ENCODE results near the gene DPH5.
"Not testable (repeated sequence)": the region's sequence is repeated elsewhere in the genome, so short reads cannot be mapped to it uniquely, and the experiment has no call there.

The DPH5 gene

DNA sequence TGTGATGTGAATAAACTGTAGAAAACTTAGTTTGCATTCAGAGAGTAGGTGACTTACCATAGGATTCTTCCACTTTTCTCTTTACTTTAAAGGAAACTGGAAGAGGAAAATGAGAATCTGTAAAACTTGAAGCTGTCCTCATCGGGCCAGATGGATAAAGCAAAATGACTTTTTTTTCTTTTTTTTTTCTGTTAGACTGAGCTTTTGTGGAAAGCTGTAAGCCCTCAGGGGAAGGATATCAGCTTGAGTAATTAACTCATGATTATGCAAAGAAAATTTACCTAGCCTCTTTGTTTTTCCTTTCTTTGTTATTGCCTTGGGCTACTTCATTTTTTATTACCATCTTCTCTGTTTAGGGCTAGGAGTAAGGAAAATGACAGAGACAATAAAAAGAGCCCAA is 53.4 kb downstream of the DPH5 start:
- no peak for FAIRE-seq
- DNase-seq (ENCODE audit: insufficient read length) = no peak
- TF ChIP-seq POLR2AphosphoS5 (IDR thresholded peaks at IDR 0.05; ENCODE audit: low read depth, low read length) = no peak
- TF ChIP-seq POLR2A (IDR thresholded peaks at IDR 0.05; ENCODE audit: low read depth, low read length) = no peak
- no peak for TF ChIP-seq TAF1 (IDR thresholded peaks at IDR 0.05; ENCODE audit: borderline replicate concordance, low read depth, low read length)

DNA sequence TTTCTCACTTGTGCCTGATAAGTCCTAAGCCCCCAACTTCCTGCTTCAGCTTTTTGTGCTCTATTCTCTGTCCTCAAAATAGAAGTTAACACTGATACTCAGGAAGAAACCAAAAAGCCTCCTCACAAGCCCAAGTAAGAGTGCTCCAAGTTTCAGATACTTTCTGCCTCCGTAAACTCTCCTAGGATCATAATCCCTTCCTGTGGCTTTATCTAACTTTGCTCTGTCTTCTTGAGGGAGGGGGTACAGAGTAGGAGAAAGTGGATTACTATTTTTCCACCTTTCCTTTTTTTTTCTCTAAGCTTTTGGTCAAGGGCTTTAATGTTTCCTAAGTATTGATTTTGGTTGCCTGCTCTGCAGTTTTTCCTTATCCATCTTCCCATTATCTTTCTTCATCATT is 54.6 kb downstream of the DPH5 start:
- FAIRE-seq = no peak
- no peak for TF ChIP-seq POLR2AphosphoS5 (IDR thresholded peaks at IDR 0.05; ENCODE audit: low read depth, low read length)
- TF ChIP-seq TAF1 (IDR thresholded peaks at IDR 0.05; ENCODE audit: borderline replicate concordance, low read depth, low read length) = no peak
- no peak for TF ChIP-seq POLR2A (IDR thresholded peaks at IDR 0.05; ENCODE audit: low read depth, low read length)
- no peak for DNase-seq (ENCODE audit: insufficient read length)

DNA sequence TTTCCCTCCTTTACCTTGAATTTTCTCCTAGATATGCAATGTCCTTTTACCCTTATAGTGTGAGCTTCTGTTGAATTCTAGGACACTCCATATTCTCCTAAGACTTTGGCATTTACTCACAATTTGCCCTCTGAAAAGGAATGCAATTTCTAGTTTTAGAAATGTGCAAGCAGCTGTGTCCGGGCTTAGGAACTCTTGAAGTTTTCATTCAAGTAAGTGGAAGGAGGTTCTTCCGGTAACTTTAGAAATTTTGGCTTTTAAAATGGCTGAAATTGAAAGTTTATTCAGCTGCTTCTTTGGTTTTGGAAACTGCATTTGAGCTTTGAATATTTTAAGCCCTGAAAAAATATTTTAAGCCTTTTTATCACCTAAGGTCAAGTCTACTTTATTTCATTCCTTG is 56.3 kb downstream of the DPH5 start:
- no peak for TF ChIP-seq POLR2AphosphoS5 (IDR thresholded peaks at IDR 0.05; ENCODE audit: low read depth, low read length)
- no peak for TF ChIP-seq TAF1 (IDR thresholded peaks at IDR 0.05; ENCODE audit: borderline replicate concordance, low read depth, low read length)
- TF ChIP-seq POLR2A (IDR thresholded peaks at IDR 0.05; ENCODE audit: low read depth, low read length) = no peak
- FAIRE-seq = no peak
- DNase-seq (ENCODE audit: insufficient read length) = no peak

DNA sequence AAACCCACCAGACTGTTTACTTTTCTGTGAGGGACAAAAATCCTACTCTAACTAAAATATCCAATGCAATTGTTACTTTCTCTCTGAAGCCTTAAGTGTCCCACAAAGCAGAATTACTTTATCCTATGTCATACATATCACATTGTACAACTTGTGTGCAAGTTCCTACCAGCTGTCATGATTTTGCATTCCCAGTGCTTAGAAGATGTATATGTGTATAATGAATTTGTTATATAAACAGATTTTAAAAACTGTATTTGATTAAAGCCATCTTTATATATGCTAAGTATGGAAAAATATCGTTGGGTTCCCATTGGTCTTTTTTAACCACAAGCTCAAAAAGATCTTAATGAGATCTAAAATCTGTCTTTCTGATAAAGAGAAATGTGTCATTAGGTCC is 57.0 kb downstream of the DPH5 start:
- FAIRE-seq (no peak), DNase-seq (ENCODE audit: insufficient read length) (no peak)
- TF ChIP-seq POLR2AphosphoS5 (IDR thresholded peaks at IDR 0.05; ENCODE audit: low read depth, low read length) = no peak
- no peak for TF ChIP-seq POLR2A (IDR thresholded peaks at IDR 0.05; ENCODE audit: low read depth, low read length)
- TF ChIP-seq TAF1 (IDR thresholded peaks at IDR 0.05; ENCODE audit: borderline replicate concordance, low read depth, low read length) = no peak

DNA sequence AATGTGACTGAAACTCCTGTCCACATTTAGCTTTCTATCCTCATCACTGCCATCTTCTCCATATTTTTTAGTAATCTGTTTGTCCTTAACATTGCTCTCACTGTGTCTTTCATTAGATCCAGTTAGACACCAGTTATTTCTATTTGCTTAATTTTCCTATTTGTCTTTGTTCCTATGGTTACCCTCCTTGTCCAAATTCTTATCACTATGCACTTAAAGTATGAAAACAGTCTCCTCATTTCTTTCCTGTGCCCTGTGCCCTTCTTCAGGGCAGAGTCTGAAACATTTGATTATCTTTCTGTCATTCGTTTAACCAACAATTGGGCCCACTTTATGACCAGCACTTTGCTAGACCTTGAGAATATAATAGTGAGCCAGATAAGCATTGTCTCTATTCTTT is 65.5 kb downstream of the DPH5 start:
- no peak for TF ChIP-seq POLR2AphosphoS5 (IDR thresholded peaks at IDR 0.05; ENCODE audit: low read depth, low read length)
- TF ChIP-seq POLR2A (IDR thresholded peaks at IDR 0.05; ENCODE audit: low read depth, low read length) = no peak
- no peak for TF ChIP-seq TAF1 (IDR thresholded peaks at IDR 0.05; ENCODE audit: borderline replicate concordance, low read depth, low read length)
- no peak for DNase-seq (ENCODE audit: insufficient read length)
- no peak for FAIRE-seq

DNA sequence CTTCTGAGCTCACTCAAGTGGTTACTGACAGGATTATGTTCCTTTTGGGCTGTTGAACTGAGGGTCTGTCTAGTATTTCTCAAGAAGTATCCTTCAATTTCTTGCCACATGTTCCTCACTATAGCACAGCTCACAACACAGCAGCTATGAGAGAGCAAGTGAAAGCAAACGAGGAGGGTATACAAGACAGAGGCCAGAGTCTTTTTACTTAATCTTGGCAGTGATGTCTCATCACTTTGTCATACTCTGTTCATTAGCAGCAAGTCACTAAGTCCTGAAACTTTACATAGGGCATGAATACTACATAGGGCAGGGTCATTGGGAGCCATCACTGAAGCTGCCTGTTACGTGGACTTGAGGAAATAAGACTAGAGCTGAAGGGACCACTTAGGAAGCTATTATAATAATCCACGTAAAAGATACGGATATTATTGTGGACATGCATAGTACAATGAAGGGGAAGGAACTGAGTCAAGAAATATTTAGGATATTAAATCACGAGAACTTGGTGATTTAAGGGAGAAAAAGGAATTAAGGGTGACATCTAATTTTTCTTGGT is 66.0 kb downstream of the DPH5 start:
- FAIRE-seq = no peak
- no peak for DNase-seq (ENCODE audit: insufficient read length)
- TF ChIP-seq TAF1 (IDR thresholded peaks at IDR 0.05; ENCODE audit: borderline replicate concordance, low read depth, low read length) = no peak
- no peak for TF ChIP-seq POLR2A (IDR thresholded peaks at IDR 0.05; ENCODE audit: low read depth, low read length)
- TF ChIP-seq POLR2AphosphoS5 (IDR thresholded peaks at IDR 0.05; ENCODE audit: low read depth, low read length) = no peak

DNA sequence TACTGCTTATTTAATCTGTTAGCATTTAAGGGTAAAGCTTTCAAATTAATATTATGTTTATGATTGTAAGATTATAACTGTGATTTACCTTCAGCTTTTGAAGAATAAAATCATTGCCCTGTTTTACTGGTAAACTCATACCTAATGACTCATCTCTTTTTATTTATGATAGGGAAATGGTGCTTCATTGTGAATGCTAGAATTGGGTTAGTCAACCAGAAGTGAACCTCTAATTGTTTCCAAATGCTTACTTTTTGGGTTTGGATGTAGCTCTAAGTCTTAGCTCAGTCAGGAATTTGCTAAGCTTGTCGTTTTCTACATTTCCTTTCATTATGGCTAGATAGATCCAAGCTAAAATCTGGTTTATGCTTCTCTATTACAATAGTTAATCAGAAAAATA is 70.3 kb downstream of the DPH5 start:
- DNase-seq (ENCODE audit: insufficient read length) (no peak), FAIRE-seq (peak; percentile 21)
- TF ChIP-seq TAF1 (IDR thresholded peaks at IDR 0.05; ENCODE audit: borderline replicate concordance, low read depth, low read length) (no peak), POLR2AphosphoS5 (IDR thresholded peaks at IDR 0.05; ENCODE audit: low read depth, low read length) (no peak), POLR2A (IDR thresholded peaks at IDR 0.05; ENCODE audit: low read depth, low read length) (no peak)

DNA sequence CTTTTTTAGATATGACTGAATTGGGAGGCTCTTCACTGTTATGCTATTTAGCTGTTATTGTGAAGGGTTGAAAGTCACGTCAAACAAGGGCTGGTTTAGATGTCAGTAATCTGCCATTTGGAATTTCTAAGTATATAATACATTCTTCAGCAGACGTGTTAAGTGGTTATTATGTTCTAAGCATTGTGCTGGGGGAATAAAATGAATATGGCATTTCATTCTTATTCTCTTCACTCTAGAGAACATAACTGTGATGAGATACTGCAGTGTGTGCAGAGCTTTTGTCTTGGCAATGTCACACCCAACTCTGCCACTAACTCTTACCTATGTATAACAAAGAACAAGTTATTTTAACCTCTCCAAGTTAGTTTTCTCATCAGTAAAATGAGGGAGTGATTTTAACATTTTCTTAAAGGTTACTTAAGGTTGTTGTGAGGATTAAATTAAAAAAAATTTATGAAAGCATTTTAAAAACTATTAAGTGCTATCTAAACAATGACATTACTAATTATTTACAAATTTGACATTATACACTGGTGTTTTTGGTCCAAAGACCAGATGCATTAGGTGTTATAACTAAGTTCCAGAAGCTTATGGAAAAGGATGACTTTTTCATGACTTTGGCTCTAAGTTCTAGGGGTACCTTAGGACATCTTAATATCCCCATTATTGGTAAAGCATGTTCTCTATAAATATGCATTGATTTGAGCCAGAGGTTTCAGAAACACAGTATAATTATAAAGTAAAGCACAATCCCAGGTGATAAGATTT is 71.4 kb downstream of the DPH5 start:
- FAIRE-seq (no peak), DNase-seq (ENCODE audit: insufficient read length) (no peak)
- TF ChIP-seq POLR2AphosphoS5 (IDR thresholded peaks at IDR 0.05; ENCODE audit: low read depth, low read length) (no peak), TAF1 (IDR thresholded peaks at IDR 0.05; ENCODE audit: borderline replicate concordance, low read depth, low read length) (no peak), POLR2A (IDR thresholded peaks at IDR 0.05; ENCODE audit: low read depth, low read length) (no peak)

DNA sequence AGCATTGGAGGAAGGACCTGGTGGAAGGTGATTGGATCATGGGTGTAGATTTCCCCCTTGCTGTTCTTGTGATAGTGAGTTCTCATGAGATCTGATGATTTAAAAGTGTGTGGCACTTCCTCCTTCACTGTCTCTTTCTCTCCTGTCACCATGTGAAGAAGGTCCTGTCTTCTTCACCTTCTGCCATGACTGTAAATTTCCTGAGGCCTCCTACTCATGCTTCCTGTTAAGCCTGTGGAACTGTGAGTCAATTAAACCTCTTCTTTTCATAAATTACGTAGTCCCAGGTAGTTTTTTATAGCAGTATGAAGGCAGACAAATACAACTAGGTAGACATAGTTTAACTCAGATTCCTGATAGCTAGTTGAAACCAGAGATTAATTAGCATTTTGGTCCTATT is 72.6 kb downstream of the DPH5 start:
- not testable (repeated sequence) for FAIRE-seq; DNase-seq (ENCODE audit: insufficient read length)

DNA sequence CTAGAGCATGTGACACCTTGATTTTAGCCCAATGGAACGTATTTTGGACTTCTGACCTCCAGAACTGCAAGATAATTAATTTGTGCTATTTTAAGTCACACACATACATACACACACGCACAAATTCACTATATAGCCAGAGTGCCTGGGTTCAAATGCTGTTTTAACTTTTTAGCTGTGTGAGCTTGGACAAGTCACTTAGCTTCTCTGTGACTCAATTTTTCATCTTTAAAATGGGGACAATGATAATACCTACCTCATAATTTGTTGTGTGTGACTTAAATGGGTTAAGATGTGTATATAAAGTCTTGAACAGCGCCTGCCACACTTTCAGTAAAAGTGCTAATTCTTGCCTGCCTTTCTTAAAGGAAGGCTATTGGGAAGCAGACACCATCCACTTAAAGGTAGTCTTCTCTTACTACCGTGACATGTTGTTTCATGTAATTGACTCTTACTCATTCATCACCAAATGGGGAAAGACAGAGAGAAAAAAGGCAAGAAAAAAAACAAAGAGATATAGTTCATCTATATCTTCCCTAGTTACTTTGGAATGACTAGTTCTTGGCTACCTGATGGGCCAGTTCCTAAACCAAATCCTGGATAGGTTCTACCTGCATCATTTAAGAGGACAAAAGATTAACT is 73.4 kb downstream of the DPH5 start:
- no peak for TF ChIP-seq POLR2A (IDR thresholded peaks at IDR 0.05; ENCODE audit: low read depth, low read length)
- TF ChIP-seq POLR2AphosphoS5 (IDR thresholded peaks at IDR 0.05; ENCODE audit: low read depth, low read length) = no peak
- no peak for TF ChIP-seq TAF1 (IDR thresholded peaks at IDR 0.05; ENCODE audit: borderline replicate concordance, low read depth, low read length)
- no peak for DNase-seq (ENCODE audit: insufficient read length)
- no peak for FAIRE-seq

DNA sequence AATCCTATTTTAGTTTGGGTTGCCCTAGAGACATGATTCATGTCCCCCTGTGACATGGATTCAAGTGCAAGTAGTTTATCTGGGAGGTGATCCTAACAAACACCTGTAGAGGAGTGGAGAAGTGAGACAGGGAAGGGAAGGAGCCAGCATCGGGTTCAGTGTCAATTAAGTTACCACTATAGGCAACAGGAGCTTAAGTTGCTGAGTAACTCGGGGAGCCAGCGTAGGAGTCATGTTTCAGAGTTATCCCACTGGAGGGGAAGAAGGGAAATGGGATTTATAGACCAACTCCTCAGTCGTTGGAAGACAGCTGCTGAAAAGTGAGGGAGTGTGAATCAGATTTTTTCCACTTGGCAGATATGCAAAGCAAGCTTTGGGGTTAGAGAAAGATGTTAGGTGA is 74.8 kb downstream of the DPH5 start:
- no peak for TF ChIP-seq POLR2A (IDR thresholded peaks at IDR 0.05; ENCODE audit: low read depth, low read length)
- no peak for TF ChIP-seq POLR2AphosphoS5 (IDR thresholded peaks at IDR 0.05; ENCODE audit: low read depth, low read length)
- no peak for TF ChIP-seq TAF1 (IDR thresholded peaks at IDR 0.05; ENCODE audit: borderline replicate concordance, low read depth, low read length)
- FAIRE-seq = no peak
- no peak for DNase-seq (ENCODE audit: insufficient read length)

DNA sequence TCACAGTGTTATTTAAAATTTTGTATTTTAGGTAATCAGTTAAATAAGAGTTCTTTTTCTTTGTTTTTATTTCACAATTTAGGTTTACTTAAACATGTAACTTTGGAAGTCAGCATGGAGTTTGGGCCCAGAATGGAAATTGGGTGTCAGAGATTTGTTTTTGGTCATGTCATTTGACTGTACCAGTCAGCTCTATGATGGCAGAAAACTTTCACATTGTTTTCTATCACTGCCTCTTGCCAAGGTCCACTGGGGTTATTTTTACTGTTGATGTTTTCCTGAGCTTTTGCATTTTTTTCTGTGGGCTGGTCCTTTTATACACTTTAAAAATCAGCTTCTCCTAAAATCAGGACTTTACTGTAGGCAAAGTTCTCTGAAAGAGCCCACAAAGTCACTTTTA is 75.2 kb downstream of the DPH5 start:
- TF ChIP-seq TAF1 (IDR thresholded peaks at IDR 0.05; ENCODE audit: borderline replicate concordance, low read depth, low read length) = no peak
- TF ChIP-seq POLR2AphosphoS5 (IDR thresholded peaks at IDR 0.05; ENCODE audit: low read depth, low read length) = no peak
- TF ChIP-seq POLR2A (IDR thresholded peaks at IDR 0.05; ENCODE audit: low read depth, low read length) = no peak
- FAIRE-seq = no peak

DNA sequence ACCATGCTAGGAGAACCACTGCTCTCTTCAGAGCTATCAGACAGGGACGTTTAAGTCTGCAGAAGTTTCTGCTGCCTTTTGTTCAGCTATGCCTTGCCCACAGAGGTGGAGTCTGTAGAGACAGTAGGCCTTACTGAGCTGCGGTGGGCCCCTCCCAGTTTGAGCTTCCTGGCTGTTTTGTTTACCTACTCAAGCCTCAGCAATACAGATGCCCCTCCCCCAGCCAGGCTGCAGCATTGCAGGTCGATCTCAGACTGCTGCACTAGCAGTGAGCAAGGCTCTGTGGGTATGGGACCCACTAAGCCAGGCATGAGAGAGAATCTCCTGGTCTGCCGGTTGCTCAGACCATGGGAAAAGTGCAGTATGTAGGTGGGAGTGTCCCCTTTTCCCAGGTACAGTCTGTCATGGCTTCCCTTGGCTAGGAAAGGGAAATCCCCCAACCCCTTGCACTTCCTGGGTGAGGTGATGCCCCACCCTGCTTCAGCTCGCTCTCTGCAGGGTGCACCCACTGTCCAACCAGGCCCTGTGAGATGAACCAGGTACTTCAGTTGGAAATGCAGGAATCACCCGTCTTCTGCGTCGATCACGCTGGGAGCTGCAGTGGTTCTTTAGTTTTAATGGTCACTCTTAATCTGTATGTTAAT is 75.9 kb downstream of the DPH5 start:
- FAIRE-seq = peak; percentile 40
- not testable (repeated sequence) for DNase-seq (ENCODE audit: insufficient read length)

More for the DNA sequence above, 75.2 kb downstream of the DPH5 start:
- DNase-seq (ENCODE audit: insufficient read length) = no peak

DNA sequence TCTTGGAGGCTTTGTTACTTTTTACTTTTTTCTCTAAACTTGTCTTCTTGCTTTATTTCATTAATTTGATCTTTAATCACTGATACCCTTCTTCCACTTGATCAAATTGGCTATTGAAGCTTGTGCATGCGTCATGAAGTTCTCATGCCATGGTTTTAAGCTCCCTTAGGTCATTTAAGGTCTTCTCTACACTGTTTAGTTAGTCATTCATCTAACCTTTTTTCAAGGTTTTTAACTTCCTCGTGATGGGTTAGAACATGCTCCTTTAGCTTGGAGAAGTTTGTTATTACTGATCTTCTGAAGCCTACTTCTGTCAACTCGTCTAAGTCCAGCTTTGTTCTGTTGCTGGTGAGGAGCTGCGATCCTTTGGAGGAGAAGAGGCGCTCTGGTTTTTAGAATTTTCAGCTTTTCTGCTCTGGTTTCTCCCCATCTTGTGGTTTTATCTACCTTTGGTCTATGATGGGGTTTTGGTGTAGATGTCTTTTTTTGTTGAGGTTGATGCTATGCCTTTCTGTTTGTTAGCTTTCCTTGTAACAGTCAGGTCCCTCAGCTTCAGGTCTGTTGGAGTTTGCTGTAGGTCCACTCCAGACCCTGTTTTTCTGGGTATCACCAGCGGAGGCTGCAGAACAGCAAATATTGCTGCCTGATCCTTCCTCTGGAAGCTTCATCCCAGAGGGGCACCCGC is 76.7 kb downstream of the DPH5 start:
- not testable (repeated sequence) for DNase-seq (ENCODE audit: insufficient read length); FAIRE-seq

DNA sequence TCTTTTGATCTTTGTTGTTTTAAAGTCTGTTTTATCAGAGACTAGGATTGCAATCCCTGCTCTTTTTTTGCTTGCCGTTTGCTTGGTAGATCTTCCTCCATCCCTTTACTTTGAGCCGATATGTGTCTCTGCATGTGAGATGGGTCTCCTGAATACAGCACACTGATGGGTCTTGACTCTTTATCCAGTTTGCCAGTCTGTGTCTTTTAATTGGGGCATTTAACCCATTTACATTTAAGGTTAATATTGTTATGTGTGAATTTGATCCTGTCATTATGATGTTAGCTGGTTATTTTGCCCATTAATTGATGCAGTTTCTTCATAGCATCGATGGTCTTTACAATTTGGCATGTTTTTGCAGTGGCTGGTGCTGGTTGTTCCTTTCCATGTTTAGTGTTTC is 77.8 kb downstream of the DPH5 start:
- not testable (repeated sequence) for FAIRE-seq; DNase-seq (ENCODE audit: insufficient read length)

DNA sequence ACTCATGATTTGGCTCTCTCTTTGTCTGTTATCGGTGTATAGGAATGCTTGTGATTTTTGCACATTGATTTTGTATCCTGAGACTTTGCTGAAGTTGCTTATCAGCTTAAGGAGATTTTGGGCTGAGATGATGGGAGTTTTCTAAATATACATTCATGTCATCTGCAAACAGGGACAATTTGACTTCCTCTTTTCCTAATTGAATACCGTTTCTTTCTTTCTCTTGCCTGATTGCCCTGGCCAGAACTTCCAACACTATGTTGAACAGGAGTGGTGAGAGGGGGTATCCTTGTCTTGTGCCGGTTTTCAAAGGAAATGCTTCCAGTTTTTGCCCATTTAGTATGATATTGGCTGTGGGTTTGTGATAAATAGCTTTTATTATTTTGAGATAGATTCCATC is 79.5 kb downstream of the DPH5 start:
- FAIRE-seq; DNase-seq (ENCODE audit: insufficient read length): not testable (repeated sequence)

Measured in GM12892 (cell line).